ENCODE data around the gene IWS1. TPM values are rescaled to one million over a fixed set of nuclear protein-coding genes. Genes with fewer than 3 reads are reported as not detected.

Gene IWS1
- total RNA-seq, 4 donors from 2014 or later = 36.9 to 43.9 (median 39.6) TPM

DNA sequence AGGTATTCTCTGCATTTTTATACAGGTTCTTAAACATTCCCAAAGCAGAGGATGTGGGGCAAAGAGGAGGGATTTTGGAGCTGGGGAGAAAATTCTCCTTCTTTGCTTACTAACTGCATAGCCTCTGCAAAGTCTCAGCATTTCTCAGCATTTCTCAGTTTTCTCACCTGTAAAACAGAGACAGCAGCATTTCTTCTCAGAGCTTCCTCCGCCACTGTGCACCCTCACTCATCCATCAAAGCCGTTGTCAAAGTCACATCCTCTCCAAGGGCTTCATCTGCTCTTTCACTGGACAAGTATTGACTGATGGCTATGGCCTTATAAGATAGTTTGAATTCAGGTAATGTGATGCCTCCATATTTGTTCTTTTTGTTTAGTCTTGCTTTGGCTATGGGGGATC lies 26.6 kb upstream of the IWS1 start:
- TF ChIP-seq POLR2AphosphoS5 (IDR thresholded peaks at IDR 0.05) = no peak
- TF ChIP-seq, protein P1, sequence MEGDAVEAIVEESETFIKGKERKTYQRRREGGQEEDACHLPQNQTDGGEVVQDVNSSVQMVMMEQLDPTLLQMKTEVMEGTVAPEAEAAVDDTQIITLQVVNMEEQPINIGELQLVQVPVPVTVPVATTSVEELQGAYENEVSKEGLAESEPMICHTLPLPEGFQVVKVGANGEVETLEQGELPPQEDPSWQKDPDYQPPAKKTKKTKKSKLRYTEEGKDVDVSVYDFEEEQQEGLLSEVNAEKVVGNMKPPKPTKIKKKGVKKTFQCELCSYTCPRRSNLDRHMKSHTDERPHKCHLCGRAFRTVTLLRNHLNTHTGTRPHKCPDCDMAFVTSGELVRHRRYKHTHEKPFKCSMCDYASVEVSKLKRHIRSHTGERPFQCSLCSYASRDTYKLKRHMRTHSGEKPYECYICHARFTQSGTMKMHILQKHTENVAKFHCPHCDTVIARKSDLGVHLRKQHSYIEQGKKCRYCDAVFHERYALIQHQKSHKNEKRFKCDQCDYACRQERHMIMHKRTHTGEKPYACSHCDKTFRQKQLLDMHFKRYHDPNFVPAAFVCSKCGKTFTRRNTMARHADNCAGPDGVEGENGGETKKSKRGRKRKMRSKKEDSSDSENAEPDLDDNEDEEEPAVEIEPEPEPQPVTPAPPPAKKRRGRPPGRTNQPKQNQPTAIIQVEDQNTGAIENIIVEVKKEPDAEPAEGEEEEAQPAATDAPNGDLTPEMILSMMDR (IDR thresholded peaks at IDR 0.05) = no peak
- no peak for TF ChIP-seq POLR2A (IDR thresholded peaks at IDR 0.05)
- TF ChIP-seq EP300 (IDR thresholded peaks at IDR 0.05) = no peak
- H3K9me3 ChIP-seq = peaks cover 0 to 14% (median 0%) of the 10 kb centered on the region in 3 donors
- H3K4me3 ChIP-seq = no peak overlapping the region
- peaks cover 3% of the 10 kb centered on the region for H3K27me3 ChIP-seq
- 84 to 88% methylated on average over 2 of the region's 2 CpGs for WGBS, 2 donors (ENCODE audit: low coverage in 1 of 2)
- ATAC-seq = no peak
- no peaks in the 10 kb centered on the region for H3K4me1 ChIP-seq
- no peak overlapping the region for H3K27ac ChIP-seq
- H3K36me3 ChIP-seq = no peaks in the 10 kb centered on the region

DNA sequence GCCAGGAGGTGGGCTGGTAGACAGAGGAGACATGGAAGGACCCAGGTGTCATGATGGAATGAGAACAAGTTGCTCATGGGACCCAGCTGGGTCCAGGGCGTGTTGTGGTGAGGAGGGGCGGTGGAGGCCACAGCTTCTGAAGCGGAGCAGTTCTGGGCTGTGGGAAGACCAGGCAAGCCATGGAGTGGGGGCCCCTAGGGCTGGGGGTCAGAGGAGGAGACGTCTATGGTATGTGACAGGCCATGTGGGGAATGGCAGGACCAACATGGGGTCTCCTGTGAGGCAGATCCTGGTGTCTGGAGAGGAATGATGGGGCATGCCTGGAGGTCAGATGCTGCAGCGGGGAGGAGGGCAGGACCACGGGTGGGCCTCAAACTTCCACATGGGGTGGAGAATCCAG lies 26.0 kb upstream of the IWS1 start:
- Histone ChIP-seq H3K27me3 (peaks cover 3% of the 10 kb centered on the region), H3K9me3 (peaks cover 0 to 11% (median 0%) of the 10 kb centered on the region in 3 donors), H3K4me1 (no peaks in the 10 kb centered on the region), H3K36me3 (no peaks in the 10 kb centered on the region), H3K4me3 (no peak overlapping the region), H3K27ac (no peak overlapping the region)
- WGBS, 2 donors (ENCODE audit: low coverage in 1 of 2) = 42 to 76% methylated on average over 2 to 6 of the region's 6 CpGs
- TF ChIP-seq POLR2A (IDR thresholded peaks at IDR 0.05) = no peak
- ATAC-seq = no peak

DNA sequence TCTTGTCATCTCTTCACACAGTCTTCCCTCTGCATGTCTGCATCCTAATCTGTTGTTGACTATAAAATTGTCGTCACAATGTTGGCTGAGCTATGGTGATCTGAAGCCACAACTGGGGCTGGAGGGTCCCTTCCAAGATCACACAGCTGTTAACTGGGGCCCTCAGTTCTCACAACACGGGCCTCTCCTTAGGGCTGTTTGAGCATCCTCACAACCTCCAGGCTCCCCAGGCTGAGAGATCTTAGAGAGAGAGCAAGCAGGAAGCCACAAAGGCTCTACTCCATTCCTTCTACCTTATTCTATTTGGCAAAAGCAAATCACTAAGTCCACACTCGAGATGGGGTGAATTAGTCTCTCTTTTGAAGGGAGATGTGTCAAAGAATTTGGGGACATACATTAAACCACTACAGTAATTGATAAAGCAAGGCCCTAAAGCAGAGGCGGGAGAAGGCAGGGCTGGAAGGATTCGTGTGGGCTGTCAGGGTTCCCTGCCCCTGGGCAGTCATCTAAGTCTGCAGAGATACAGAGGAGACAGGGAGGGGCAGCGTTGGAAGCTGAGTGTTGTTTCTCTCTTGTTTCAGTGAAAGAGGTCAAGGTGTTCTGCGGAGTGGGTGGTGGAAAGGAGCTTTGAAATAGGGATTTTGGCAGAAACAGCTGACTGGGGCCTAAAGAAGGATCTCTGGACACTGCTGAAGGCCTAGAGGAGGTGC lies 25.1 kb upstream of the IWS1 start:
- Histone ChIP-seq H3K4me3 (no peak overlapping the region), H3K27ac (no peak overlapping the region), H3K4me1 (no peaks in the 10 kb centered on the region), H3K27me3 (peaks cover 3% of the 10 kb centered on the region), H3K36me3 (no peaks in the 10 kb centered on the region), H3K9me3 (peaks cover 0 to 4% (median 0%) of the 10 kb centered on the region in 3 donors)
- no peak for ATAC-seq
- TF ChIP-seq, protein P1 (IDR thresholded peaks at IDR 0.05) = no peak
- TF ChIP-seq POLR2A (IDR thresholded peaks at IDR 0.05) (no peak), POLR2AphosphoS5 (IDR thresholded peaks at IDR 0.05) (no peak), EP300 (IDR thresholded peaks at IDR 0.05) (no peak)
- 92 to 95% methylated on average over 4 to 5 of the region's 7 CpGs for WGBS, 2 donors (ENCODE audit: low coverage in 1 of 2)

DNA sequence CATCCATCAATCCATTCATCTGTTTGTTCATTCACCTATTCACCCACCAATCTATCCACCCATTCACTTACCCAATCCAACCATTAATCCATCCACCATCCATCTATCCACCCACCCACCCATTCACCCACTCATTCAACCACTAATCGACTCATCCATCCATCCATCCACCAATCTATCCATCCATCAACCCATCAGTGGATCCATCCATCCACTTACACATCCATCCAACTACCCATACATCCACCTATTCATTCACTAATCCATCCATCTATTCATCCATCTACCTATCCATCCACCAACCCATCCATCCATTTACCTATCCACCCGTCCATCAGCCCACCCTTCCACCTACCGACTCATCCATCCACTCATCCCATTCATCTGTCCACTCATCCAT lies 20.5 kb upstream of the IWS1 start:
- ATAC-seq = no peak
- Histone ChIP-seq H3K27ac (no peak overlapping the region), H3K4me3 (no peak overlapping the region), H3K9me3 (no peaks in the 10 kb centered on the region), H3K36me3 (no peaks in the 10 kb centered on the region), H3K27me3 (peaks cover 3% of the 10 kb centered on the region), H3K4me1 (no peaks in the 10 kb centered on the region)
- TF ChIP-seq, protein P1 (IDR thresholded peaks at IDR 0.05) = no peak
- TF ChIP-seq POLR2AphosphoS5 (IDR thresholded peaks at IDR 0.05) (no peak), EP300 (IDR thresholded peaks at IDR 0.05) (no peak), POLR2A (IDR thresholded peaks at IDR 0.05) (no peak)
- WGBS, 2 donors (ENCODE audit: low coverage in 1 of 2) = 76 to 77% methylated on average over 1 to 3 of the region's 3 CpGs

DNA sequence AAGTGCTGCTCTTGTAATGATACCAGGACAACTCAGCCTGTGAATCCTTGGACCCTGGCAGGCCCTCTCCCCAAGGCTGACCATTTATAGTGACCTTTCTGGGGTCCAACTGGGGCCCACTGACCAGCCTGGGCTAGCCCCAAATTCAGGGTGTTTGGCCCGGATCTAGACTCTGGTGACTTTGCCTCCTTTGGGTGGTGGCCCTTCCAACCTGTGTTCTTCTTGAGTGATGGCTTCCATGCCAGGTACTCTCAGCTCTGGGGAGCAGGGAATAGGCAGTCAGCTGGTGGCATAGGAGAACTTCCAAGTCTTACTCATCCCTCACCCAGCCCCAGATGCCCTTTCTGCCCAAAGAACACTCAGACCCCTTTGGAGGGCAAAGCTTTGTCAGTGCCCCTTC lies 19.5 kb upstream of the IWS1 start:
- H3K4me1 ChIP-seq = no peaks in the 10 kb centered on the region
- TF ChIP-seq EP300 (IDR thresholded peaks at IDR 0.05) (no peak), POLR2AphosphoS5 (IDR thresholded peaks at IDR 0.05) (no peak), POLR2A (IDR thresholded peaks at IDR 0.05) (no peak)
- TF ChIP-seq, protein P1 (IDR thresholded peaks at IDR 0.05) = no peak
- ATAC-seq = no peak

More for the DNA sequence above, 19.5 kb upstream of the IWS1 start:
- no peak overlapping the region for H3K27ac ChIP-seq
- peaks cover 3% of the 10 kb centered on the region for H3K27me3 ChIP-seq
- no peaks in the 10 kb centered on the region for H3K9me3 ChIP-seq
- no CpG with 5 or more reads among the region's 1 CpG for WGBS, 2 donors (ENCODE audit: low coverage in 1 of 2)
- no peaks in the 10 kb centered on the region for H3K36me3 ChIP-seq
- H3K4me3 ChIP-seq = no peak overlapping the region

Data from gastroesophageal sphincter (tissue), 4 donors.